ENCODE data around the gene RAB35. TPM values are rescaled to one million over a fixed set of nuclear protein-coding genes. Genes with fewer than 3 reads are reported as not detected.

The RAB35 gene
- total RNA-seq: 10 to 100 TPM; 22.1 to 51.8 TPM
- 10 to 100 TPM; 27.3 to 47.0 TPM for polyA plus RNA-seq
- long read RNA-seq, donor 1, transcript RAB35-201 (6 exons, 2,945 nt): major isoform, 14 of 25 reads
- long read RNA-seq, donor 1, partial matches to known transcripts: 9 of 25 reads
- long read RNA-seq, donor 1, other reads (novel, unspliced or antisense): 0 of 25 reads
- long read RNA-seq, donor 2, partial matches to known transcripts: 0 of 3 reads
- long read RNA-seq, donor 2, other reads (novel, unspliced or antisense): 0 of 3 reads
- long read RNA-seq, donor 3, transcript RAB35-201 (6 exons, 2,945 nt): major isoform, 8 of 10 reads
- long read RNA-seq, donor 3, partial matches to known transcripts: 0 of 10 reads
- long read RNA-seq, donor 3, other reads (novel, unspliced or antisense): 0 of 10 reads
- long read RNA-seq, donor 4, partial matches to known transcripts: 0 of 4 reads
- long read RNA-seq, donor 4, other reads (novel, unspliced or antisense): 0 of 4 reads
- long read RNA-seq, donor 5, transcript RAB35-201 (6 exons, 2,945 nt): major isoform, 14 of 16 reads
- long read RNA-seq, donor 5, partial matches to known transcripts: 0 of 16 reads
- long read RNA-seq, donor 5, other reads (novel, unspliced or antisense): 0 of 16 reads

- no peak for DNase-seq
- Histone ChIP-seq H3K4me3 (peak within 1 kb of the TSS; percentile 98), H3K27ac (ENCODE audit: low read depth in 1 of 2, low read length in 1 of 2) (peak within 1 kb of the TSS; percentile 96 to 98), H3K4me1 (ENCODE audit: control insufficient read depth in 5 of 5, insufficient read depth in 5 of 5, low read length in 5 of 5) (peaks cover 6 to 27% (median 21%) of the 10 kb centered on the region in 5 donors), H3K36me3 (ENCODE audit: control insufficient read depth in 4 of 4, insufficient read depth in 4 of 4, low read length in 4 of 4) (peaks cover 0 to 8% (median 5%) of the 10 kb centered on the region in 4 donors), H3K9me3 (ENCODE audit: control insufficient read depth in 4 of 4, insufficient read depth in 3 of 4, low read length in 3 of 4) (no peaks in the 10 kb centered on the region), H3K27me3 (ENCODE audit: control insufficient read depth in 3 of 3, insufficient read depth in 3 of 3, low read length in 2 of 3) (no peaks in the 10 kb centered on the region), H3K9ac (ENCODE audit: insufficient read depth in 1 of 2, low read length in 2 of 2) (peak within 1 kb of the TSS; percentile 28 to 97)
- no peak for ATAC-seq (ENCODE audit: insufficient read depth, low FRiP score)
- no peak for TF ChIP-seq CTCF (IDR thresholded peaks at IDR 0.05; ENCODE audit: control extremely low read depth, extremely low read depth)
- WGBS, 2 donors: 0 to 1% methylated on average over 32 to 50 of the region's 50 CpGs
Measured at GRCh38 chr12:120116441-120116791, at the start of gene RAB35. Gene RAB35 (minus strand): TSS chr12:120116753. CDS start chr12:120116650, 103 bp downstream.

DNA sequence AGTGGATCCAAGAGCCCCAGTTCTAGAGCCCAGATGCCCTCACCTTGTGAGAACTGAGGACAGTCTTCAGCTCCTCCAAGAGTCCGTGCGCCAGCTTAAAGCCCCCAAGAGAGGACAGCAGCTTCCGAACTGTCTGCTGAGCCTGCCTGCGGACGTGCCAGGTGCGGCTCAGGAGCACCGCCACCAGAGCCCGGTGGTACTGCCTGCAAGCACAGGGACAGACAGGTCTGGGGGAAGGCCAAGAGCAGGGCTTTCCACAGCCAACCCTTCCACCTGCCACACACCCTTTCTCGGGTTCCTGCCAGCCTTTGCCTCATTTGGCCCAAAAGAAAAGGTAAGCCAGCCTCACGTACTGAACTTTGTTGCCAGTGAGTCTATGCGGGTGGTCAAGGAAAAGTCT, 47.7 kb upstream of the RAB35 start:
- 94 to 95% methylated on average over 11 of the region's 11 CpGs for WGBS, 2 donors
- no peak overlapping the region for H3K27ac ChIP-seq (ENCODE audit: low read depth in 1 of 2, low read length in 1 of 2)
- H3K27me3 ChIP-seq (ENCODE audit: control insufficient read depth in 3 of 3, insufficient read depth in 3 of 3, low read length in 2 of 3): no peaks in the 10 kb centered on the region
- no peak overlapping the region for H3K4me3 ChIP-seq
- no peaks in the 10 kb centered on the region for H3K9me3 ChIP-seq (ENCODE audit: control insufficient read depth in 4 of 4, insufficient read depth in 3 of 4, low read length in 3 of 4)
- no peaks in the 10 kb centered on the region for H3K4me1 ChIP-seq (ENCODE audit: control insufficient read depth in 5 of 5, insufficient read depth in 5 of 5, low read length in 5 of 5)
- ATAC-seq (ENCODE audit: insufficient read depth, low FRiP score) (no peak), DNase-seq (no peak)
- H3K9ac ChIP-seq (ENCODE audit: insufficient read depth in 1 of 2, low read length in 2 of 2): no peak overlapping the region
- no peak for TF ChIP-seq CTCF (IDR thresholded peaks at IDR 0.05; ENCODE audit: control extremely low read depth, extremely low read depth)
- peaks cover 37 to 68% (median 45%) of the 10 kb centered on the region in 4 donors for H3K36me3 ChIP-seq (ENCODE audit: control insufficient read depth in 4 of 4, insufficient read depth in 4 of 4, low read length in 4 of 4)

- H3K9me3 ChIP-seq (ENCODE audit: control insufficient read depth in 4 of 4, insufficient read depth in 3 of 4, low read length in 3 of 4): no peaks in the 10 kb centered on the region
- DNase-seq (no peak), ATAC-seq (ENCODE audit: insufficient read depth, low FRiP score) (no peak)
- WGBS, 2 donors: 91 to 92% methylated on average over 8 of the region's 8 CpGs
- no peak for TF ChIP-seq CTCF (IDR thresholded peaks at IDR 0.05; ENCODE audit: control extremely low read depth, extremely low read depth)
- H3K36me3 ChIP-seq (ENCODE audit: control insufficient read depth in 4 of 4, insufficient read depth in 4 of 4, low read length in 4 of 4): peaks cover 37 to 69% (median 49%) of the 10 kb centered on the region in 4 donors
- H3K27me3 ChIP-seq (ENCODE audit: control insufficient read depth in 3 of 3, insufficient read depth in 3 of 3, low read length in 2 of 3): no peaks in the 10 kb centered on the region
- no peaks in the 10 kb centered on the region for H3K4me1 ChIP-seq (ENCODE audit: control insufficient read depth in 5 of 5, insufficient read depth in 5 of 5, low read length in 5 of 5)
- no peak overlapping the region for H3K4me3 ChIP-seq
- no peak overlapping the region for H3K27ac ChIP-seq (ENCODE audit: low read depth in 1 of 2, low read length in 1 of 2)
- no peak overlapping the region for H3K9ac ChIP-seq (ENCODE audit: insufficient read depth in 1 of 2, low read length in 2 of 2)
Measured at GRCh38 chr12:120162763-120163162, 46.2 kb upstream of the RAB35 start.

Measured in lung (tissue), 16 donors.